ENCODE measurements around the gene KLHL30.

DNA sequence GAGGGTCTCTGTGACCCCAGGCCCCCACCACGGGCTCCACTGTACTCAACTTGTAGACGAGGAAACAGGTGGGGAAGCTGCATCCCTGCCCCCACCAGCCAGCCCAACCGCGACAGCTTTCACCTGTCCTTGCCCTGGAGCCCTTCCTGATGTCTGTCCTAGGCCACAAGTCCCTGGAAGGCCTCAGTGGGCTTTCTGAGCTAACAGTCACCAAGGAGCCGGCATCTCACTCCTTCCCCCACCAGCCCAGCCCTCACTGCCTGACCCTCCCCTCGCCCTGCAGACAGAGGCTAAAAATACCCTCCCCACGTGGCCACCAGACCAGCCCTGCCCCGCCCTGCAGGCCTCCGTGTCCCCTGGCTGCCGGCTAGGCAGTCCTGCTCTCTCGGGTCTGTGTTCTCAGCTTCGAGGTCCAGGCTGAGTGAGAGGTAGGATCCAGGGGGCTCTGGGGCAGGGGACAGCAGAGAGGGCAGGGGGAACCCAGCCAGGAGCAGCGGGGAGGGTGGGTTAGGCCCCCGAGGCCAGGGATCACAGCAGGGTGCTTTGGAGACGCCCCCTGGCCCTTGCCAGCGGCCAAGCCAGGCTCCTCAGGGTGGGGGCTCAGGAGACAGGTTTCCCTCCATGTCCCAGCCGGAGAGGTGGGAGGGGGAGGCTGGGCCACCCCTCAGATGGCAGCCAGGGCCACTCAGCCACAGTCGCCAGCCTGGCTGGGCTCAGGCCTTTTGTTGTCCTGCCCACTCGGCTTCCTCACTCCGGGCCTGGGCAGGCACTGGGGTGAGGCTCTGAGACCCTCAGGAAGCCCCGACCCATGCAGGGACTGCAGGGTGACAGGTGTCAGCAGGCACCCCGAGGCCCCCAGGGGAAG is at the start of gene KLHL30:
- TF ChIP-seq, protein P1, sequence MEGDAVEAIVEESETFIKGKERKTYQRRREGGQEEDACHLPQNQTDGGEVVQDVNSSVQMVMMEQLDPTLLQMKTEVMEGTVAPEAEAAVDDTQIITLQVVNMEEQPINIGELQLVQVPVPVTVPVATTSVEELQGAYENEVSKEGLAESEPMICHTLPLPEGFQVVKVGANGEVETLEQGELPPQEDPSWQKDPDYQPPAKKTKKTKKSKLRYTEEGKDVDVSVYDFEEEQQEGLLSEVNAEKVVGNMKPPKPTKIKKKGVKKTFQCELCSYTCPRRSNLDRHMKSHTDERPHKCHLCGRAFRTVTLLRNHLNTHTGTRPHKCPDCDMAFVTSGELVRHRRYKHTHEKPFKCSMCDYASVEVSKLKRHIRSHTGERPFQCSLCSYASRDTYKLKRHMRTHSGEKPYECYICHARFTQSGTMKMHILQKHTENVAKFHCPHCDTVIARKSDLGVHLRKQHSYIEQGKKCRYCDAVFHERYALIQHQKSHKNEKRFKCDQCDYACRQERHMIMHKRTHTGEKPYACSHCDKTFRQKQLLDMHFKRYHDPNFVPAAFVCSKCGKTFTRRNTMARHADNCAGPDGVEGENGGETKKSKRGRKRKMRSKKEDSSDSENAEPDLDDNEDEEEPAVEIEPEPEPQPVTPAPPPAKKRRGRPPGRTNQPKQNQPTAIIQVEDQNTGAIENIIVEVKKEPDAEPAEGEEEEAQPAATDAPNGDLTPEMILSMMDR (IDR thresholded peaks at IDR 0.05): no peak
- no peak for TF ChIP-seq POLR2A (IDR thresholded peaks at IDR 0.05)
